Measurements from ENCODE around the gene KLHL6. TPM values are rescaled to one million over a fixed set of nuclear protein-coding genes. Genes with fewer than 3 reads are reported as not detected.

KLHL6 gene
- 10 to 100 TPM; 33.5 to 39.7 TPM for total RNA-seq

DNA sequence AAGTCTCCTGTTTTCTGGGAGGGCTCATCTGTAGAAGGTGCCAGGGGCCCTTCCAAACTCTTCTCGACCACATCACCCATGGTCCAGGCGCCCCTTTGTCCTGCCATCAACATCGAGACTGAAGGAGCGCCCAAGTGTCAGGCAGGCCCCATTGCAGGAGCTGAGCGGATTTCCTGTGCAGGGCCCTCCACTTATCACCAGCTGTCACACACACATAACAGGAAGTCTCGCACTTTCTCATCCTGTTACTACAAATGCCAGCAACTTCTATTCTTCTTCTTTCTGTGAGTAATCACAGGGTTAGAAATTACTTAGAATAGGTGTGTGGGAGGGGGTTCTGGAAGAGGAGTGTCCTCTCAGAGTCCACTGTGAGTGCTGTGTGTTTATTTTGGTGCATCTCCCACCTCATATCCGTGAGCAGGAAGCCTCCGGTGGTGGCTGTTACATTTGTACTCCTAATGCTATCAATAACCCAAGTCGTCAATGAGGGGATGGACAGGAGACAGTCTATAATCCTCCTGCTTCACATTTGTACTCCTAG is at the start of gene KLHL6:
KLHL6 (minus strand) TSS at position 166 of the 541 bp plus-strand sequence; CDS start at position 113, 53 bp downstream.
- Mint-ChIP-seq H3K4me3 (peak within 1 kb of the TSS; percentile 99), H3K4me1 (peaks cover 56% of the 10 kb centered on the region)

DNA sequence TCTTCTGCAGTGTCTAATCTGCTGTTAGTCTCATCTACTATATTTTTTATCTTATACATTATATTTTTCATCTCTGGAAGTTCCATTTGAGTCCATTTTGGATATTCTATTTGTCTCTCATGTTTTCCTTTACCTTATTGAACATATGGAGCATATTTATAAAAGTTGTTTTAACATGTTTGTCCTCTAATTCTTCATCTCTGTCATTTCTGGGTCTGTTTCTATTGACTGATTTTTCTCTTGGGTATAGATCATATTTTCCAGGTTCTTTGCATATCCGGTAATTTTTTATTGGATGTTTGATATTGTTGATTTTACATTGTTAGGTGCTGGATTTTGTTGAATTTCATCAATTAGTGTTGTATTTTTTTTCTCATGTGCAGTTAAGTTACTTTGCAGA is 42.5 kb upstream of the KLHL6 start:
- Mint-ChIP-seq H3K9me3 (peaks cover 10% of the 10 kb centered on the region), H3K27ac (no peak overlapping the region), H3K4me1 (no peaks in the 10 kb centered on the region), H3K4me3 (no peak overlapping the region), H3K27me3 (no peaks in the 10 kb centered on the region), H3K36me3 (ENCODE audit: low read depth) (no peaks in the 10 kb centered on the region)
- ATAC-seq (replicated peaks) = no peak

More for the DNA sequence above, at the start of gene KLHL6:
- H3K27ac Mint-ChIP-seq = peak within 1 kb of the TSS; percentile 100
- peak; percentile 84 for ATAC-seq (replicated peaks)
- H3K36me3 Mint-ChIP-seq (ENCODE audit: low read depth) = peaks cover 50% of the 10 kb centered on the region
- no peaks in the 10 kb centered on the region for H3K27me3 Mint-ChIP-seq
- H3K9me3 Mint-ChIP-seq = no peaks in the 10 kb centered on the region

DNA sequence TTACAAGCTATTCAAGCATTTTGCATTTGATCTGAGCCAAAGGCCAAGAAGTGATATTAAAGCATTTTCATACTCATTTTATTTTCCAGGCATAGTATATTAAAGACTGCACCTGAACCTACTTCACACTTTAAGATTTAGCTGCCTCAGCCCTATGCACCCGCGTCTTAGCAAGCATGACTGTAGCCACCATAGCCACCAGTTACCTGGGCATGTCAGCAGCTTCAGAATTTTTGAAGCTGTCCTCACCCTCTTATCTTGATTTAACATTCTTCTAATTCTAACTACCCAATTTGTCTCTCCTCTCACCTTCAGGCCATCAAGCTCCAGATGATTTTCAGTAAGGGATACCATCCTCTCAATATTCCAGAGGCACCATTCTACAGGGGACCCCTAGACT is 39.1 kb upstream of the KLHL6 start:
- H3K4me3 Mint-ChIP-seq = no peak overlapping the region
- H3K27ac Mint-ChIP-seq = no peak overlapping the region
- H3K36me3 Mint-ChIP-seq (ENCODE audit: low read depth) = no peaks in the 10 kb centered on the region
- ATAC-seq (replicated peaks) = no peak
- no peaks in the 10 kb centered on the region for H3K27me3 Mint-ChIP-seq
- peaks cover 10% of the 10 kb centered on the region for H3K9me3 Mint-ChIP-seq
- H3K4me1 Mint-ChIP-seq = peaks cover 9% of the 10 kb centered on the region

DNA sequence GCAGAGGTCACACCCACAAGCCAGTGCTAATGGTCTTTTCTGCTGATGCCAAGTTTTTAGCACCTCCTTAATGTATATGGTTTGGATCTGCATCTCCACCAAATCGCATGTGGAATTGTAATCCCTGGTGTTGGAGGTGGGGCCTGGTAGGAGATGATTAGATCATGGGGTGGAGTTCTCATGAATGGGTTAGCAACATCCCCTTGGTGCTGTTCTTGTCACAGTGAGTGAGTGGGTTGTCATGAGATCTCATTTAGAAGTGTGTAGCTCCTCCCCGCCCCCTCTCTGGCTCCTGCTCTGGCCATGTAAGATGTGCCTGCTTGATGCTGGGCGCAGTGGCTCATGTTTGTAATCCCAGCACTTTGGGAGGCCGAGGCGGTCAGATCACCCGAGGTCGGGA is 37.3 kb upstream of the KLHL6 start:
- peaks cover under 1% of the 10 kb centered on the region for H3K9me3 Mint-ChIP-seq
- no peak for ATAC-seq (replicated peaks)
- no peak overlapping the region for H3K27ac Mint-ChIP-seq
- H3K27me3 Mint-ChIP-seq = no peaks in the 10 kb centered on the region
- H3K36me3 Mint-ChIP-seq (ENCODE audit: low read depth) = no peaks in the 10 kb centered on the region
- H3K4me3 Mint-ChIP-seq = no peak overlapping the region
- peaks cover 16% of the 10 kb centered on the region for H3K4me1 Mint-ChIP-seq

DNA sequence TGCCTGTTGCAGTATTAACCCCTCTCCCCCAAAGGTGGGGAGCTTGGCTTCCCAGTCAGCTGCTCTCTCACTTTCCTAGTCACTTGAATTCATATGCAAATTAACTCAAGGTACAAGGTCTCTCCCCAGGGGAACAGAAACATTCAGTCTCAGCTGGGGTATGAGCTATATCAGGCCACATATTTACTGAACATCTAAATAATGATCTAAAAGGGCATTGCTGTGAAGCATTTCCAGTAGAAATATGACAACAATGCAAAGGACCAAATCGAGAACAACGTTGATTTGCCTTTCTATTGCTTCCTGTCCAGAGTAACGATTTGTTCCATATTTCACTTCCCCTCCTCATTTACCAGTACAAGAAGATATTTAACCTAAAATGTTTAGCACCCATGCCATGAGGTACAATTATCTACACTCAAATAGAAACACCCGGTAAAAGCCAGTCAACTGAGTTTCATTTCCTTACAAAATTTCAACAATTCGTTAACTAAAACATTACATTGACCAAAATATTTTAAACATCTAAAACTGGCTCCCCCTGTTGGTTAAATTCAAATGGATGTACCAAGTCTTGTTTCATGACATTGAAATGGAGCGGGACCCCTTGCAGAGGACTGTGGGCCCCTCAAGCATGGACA is 36.5 kb upstream of the KLHL6 start:
- H3K9me3 Mint-ChIP-seq = no peaks in the 10 kb centered on the region
- ATAC-seq (replicated peaks) = no peak
- H3K4me3 Mint-ChIP-seq = peak overlapping the region; percentile 71
- no peaks in the 10 kb centered on the region for H3K36me3 Mint-ChIP-seq (ENCODE audit: low read depth)
- no peaks in the 10 kb centered on the region for H3K27me3 Mint-ChIP-seq
- peaks cover 23% of the 10 kb centered on the region for H3K4me1 Mint-ChIP-seq
- H3K27ac Mint-ChIP-seq = peak overlapping the region; percentile 74

DNA sequence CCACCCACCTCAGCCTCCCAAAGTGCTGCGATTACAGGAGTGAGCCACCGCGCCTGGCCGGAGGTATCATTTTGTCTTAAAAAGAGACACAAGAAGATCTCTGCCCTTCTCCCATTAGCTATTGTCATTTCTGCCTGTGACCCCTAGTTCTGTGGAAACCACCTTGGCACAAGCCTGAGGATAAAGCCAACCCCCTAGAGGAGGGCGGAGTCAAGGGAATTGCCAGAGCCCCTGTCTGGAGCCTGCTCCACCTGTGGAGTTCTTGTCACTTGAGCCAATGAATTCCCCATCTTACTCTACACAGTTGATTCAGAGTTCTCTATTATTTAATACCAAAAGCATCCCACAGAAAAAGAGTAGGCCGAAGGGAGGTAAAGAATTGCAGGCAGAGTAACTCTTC is 34.9 kb upstream of the KLHL6 start:
- peak overlapping the region; percentile 58 for H3K27ac Mint-ChIP-seq
- H3K9me3 Mint-ChIP-seq = no peaks in the 10 kb centered on the region
- no peaks in the 10 kb centered on the region for H3K27me3 Mint-ChIP-seq
- peaks cover 31% of the 10 kb centered on the region for H3K4me1 Mint-ChIP-seq
- no peak for ATAC-seq (replicated peaks)
- no peaks in the 10 kb centered on the region for H3K36me3 Mint-ChIP-seq (ENCODE audit: low read depth)
- no peak overlapping the region for H3K4me3 Mint-ChIP-seq

DNA sequence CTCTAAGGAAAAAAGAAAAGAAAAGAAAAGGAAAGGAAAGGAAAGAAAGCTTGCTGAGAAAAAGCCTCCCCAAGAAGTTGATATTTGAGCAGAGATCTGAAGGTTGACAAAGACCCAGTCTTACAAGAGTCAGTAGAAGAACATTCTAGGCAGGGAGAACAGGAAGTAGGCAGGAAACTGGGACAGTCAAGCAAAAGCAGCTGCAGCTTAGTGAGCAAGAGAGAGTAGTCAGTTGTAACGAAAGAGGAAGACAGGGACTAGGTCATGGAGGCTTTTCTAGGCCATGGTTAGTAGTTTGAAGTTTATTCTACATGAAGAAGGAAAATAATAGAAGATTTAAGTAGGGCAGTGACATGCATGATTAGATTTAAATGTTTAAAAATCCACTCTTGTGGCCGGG is 31.8 kb upstream of the KLHL6 start:
- Mint-ChIP-seq H3K4me3 (peak overlapping the region; percentile 58), H3K27ac (peak overlapping the region; percentile 58), H3K9me3 (no peaks in the 10 kb centered on the region), H3K27me3 (no peaks in the 10 kb centered on the region), H3K4me1 (peaks cover 29% of the 10 kb centered on the region), H3K36me3 (ENCODE audit: low read depth) (no peaks in the 10 kb centered on the region)
- ATAC-seq (replicated peaks) = peak; percentile 60

- peak overlapping the region; percentile 58 for H3K4me3 Mint-ChIP-seq
- H3K27ac Mint-ChIP-seq = peak overlapping the region; percentile 58
- H3K36me3 Mint-ChIP-seq (ENCODE audit: low read depth) = no peaks in the 10 kb centered on the region
- no peaks in the 10 kb centered on the region for H3K9me3 Mint-ChIP-seq
- peak; percentile 69 for ATAC-seq (replicated peaks)
- peaks cover 21% of the 10 kb centered on the region for H3K4me1 Mint-ChIP-seq
- H3K27me3 Mint-ChIP-seq = no peaks in the 10 kb centered on the region
Observed at GRCh38 chr3:183586477-183586876, 31.0 kb upstream of the KLHL6 start.

- Mint-ChIP-seq H3K27me3 (no peaks in the 10 kb centered on the region), H3K9me3 (no peaks in the 10 kb centered on the region), H3K4me3 (no peak overlapping the region), H3K4me1 (peaks cover 21% of the 10 kb centered on the region), H3K36me3 (ENCODE audit: low read depth) (no peaks in the 10 kb centered on the region), H3K27ac (no peak overlapping the region)
- ATAC-seq (replicated peaks) = no peak
Observed at GRCh38 chr3:183584914-183585280, 29.4 kb upstream of the KLHL6 start.

GRCh38 chr3:183584246-183584913 is 28.9 kb upstream of the KLHL6 start:
- Mint-ChIP-seq H3K27me3 (no peaks in the 10 kb centered on the region), H3K4me3 (no peak overlapping the region), H3K4me1 (peaks cover 21% of the 10 kb centered on the region), H3K36me3 (ENCODE audit: low read depth) (no peaks in the 10 kb centered on the region), H3K27ac (no peak overlapping the region), H3K9me3 (no peaks in the 10 kb centered on the region)
- no peak for ATAC-seq (replicated peaks)

GRCh38 chr3:183583331-183584245 is 28.1 kb upstream of the KLHL6 start:
- Mint-ChIP-seq H3K27me3 (no peaks in the 10 kb centered on the region), H3K27ac (no peak overlapping the region), H3K4me3 (no peak overlapping the region), H3K36me3 (ENCODE audit: low read depth) (no peaks in the 10 kb centered on the region), H3K9me3 (no peaks in the 10 kb centered on the region), H3K4me1 (peaks cover 21% of the 10 kb centered on the region)
- no peak for ATAC-seq (replicated peaks)

DNA sequence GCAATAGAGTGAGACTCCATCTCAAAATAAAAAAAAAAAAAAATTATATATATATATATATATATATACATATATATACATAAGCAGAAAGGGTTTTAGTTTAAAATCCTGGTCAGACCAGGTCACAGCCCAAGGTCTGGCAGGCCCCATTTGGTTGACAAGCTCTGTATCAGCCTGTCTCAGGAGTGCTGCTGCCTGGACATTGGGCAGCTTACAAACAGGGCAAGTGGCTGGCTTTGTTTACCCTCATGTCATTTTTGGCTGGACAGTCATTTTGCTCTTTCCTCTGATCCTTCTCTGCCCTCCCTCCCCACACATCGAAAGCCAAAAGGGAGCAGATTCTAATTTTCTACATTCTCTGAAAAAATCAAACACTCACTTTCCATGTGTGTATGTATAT is 26.7 kb upstream of the KLHL6 start:
- Mint-ChIP-seq H3K36me3 (ENCODE audit: low read depth) (no peaks in the 10 kb centered on the region), H3K9me3 (no peaks in the 10 kb centered on the region), H3K4me1 (peaks cover 19% of the 10 kb centered on the region), H3K27me3 (no peaks in the 10 kb centered on the region), H3K4me3 (no peak overlapping the region), H3K27ac (no peak overlapping the region)
- no peak for ATAC-seq (replicated peaks)

DNA sequence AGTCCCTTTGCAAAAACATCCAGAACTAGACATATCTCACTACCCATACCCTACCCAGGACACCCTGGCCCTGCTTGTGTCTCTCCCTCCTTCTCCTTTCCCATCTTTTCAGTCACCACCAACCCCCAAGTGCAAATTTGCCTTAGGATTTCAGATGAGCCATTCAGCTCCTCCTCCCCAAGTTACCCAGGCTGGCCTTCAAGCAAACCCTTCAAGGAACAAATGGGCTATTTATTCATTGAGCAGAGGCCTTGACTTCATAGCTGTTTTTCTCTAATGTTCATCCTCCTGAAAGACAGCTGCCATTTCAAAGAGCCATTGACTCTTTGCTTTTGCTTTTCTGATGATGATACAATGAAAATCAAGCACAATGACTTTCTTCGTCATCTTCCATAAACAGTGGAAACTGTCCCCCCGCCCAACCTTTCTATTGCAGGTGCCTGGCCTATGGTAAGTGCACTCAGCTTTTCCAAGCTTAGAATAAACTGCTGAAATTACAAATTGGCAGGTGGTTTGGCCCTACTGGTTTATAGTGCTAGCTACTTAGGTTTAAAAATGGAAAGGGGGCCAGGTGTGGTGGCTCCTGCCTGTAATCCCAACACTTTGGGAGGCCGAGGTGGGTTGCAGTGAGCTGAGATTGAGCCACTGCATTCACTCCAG is 26.1 kb upstream of the KLHL6 start:
- ATAC-seq (replicated peaks) = no peak
- Mint-ChIP-seq H3K9me3 (no peaks in the 10 kb centered on the region), H3K27ac (no peak overlapping the region), H3K4me1 (peaks cover 14% of the 10 kb centered on the region), H3K36me3 (ENCODE audit: low read depth) (no peaks in the 10 kb centered on the region), H3K4me3 (no peak overlapping the region), H3K27me3 (no peaks in the 10 kb centered on the region)
